GM12801 (cell line): ENCODE measurements around the gene CEP126.

Experiments
- CTCF ChIP-seq: IDR thresholded peaks from one replicate; pipeline ENCODE4 v1.5.1; 2011; ENCODE audit warnings: control low read depth; ENCODE audit not compliant: insufficient read length; ENCODE audit errors: extremely low read depth

Gene CEP126

GRCh38 chr11:101914341-101914737, 471 bp upstream of the CEP126 start:
- TF ChIP-seq CTCF, result no peak

- no peak for TF ChIP-seq CTCF
These were observed 1.0 kb downstream of the CEP126 start for GRCh38 chr11:101915791-101916291.

- TF ChIP-seq CTCF, result no peak
These were observed 1.6 kb downstream of the CEP126 start, which contains the start of gene ANGPTL5 for GRCh38 chr11:101916422-101916821. Gene ANGPTL5 (minus strand): TSS chr11:101916522. CDS start chr11:101907909, 8,613 bp downstream.

- TF ChIP-seq CTCF, result no peak
These were observed 2.4 kb downstream of the CEP126 start for GRCh38 chr11:101917226-101917625.

- TF ChIP-seq CTCF, result no peak
These were observed 6.2 kb downstream of the CEP126 start for GRCh38 chr11:101920992-101921391.

- TF ChIP-seq CTCF, result no peak
These were observed 8.7 kb downstream of the CEP126 start for GRCh38 chr11:101923554-101923953.

GRCh38 chr11:101929294-101929915, 14.6 kb downstream of the CEP126 start:
- no peak for TF ChIP-seq CTCF
